OCI-M2 (cell line): ENCODE results near the gene ARL8B.
"Not testable (repeated sequence)": the region's sequence is repeated elsewhere in the genome, so short reads cannot be mapped to it uniquely, and the experiment has no call there.

ENCODE experiments used
- DNase-seq: peaks from one replicate; lab custom pipeline; 2025; ENCODE audit not compliant: unreplicated experiment; lab: John Stamatoyannopoulos, UW

Gene ARL8B

GRCh38 chr3:5144316-5144994, 22.4 kb downstream of the ARL8B start:
- DNase-seq = no peak

- no peak for DNase-seq
These were observed 23.0 kb downstream of the ARL8B start for GRCh38 chr3:5145120-5145519.

GRCh38 chr3:5147152-5147551, 25.1 kb downstream of the ARL8B start:
- DNase-seq = not testable (repeated sequence)

- no peak for DNase-seq
These were observed 27.3 kb downstream of the ARL8B start for GRCh38 chr3:5149306-5149880.

- DNase-seq = no peak
These were observed 29.5 kb downstream of the ARL8B start for GRCh38 chr3:5151586-5151985.

GRCh38 chr3:5153074-5153473, 31.0 kb downstream of the ARL8B start:
- DNase-seq = no peak

GRCh38 chr3:5155241-5155640, 33.1 kb downstream of the ARL8B start:
- no peak for DNase-seq

- no peak for DNase-seq
These were observed 38.2 kb downstream of the ARL8B start for GRCh38 chr3:5160321-5160720.

GRCh38 chr3:5160940-5161858, 39.1 kb downstream of the ARL8B start:
- no peak for DNase-seq

- no peak for DNase-seq
These were observed 40.0 kb downstream of the ARL8B start for GRCh38 chr3:5162102-5162501.

GRCh38 chr3:5165698-5166097, 43.6 kb downstream of the ARL8B start:
- no peak for DNase-seq

- DNase-seq = no peak
These were observed 44.8 kb downstream of the ARL8B start for GRCh38 chr3:5166846-5167245.

GRCh38 chr3:5168110-5168509, 46.0 kb downstream of the ARL8B start:
- DNase-seq = no peak

- DNase-seq = no peak
These were observed 47.7 kb downstream of the ARL8B start for GRCh38 chr3:5169807-5170206.

- no peak for DNase-seq
These were observed 48.9 kb downstream of the ARL8B start for GRCh38 chr3:5170975-5171374.

- DNase-seq = no peak
These were observed 49.9 kb downstream of the ARL8B start for GRCh38 chr3:5172018-5172417.

GRCh38 chr3:5179036-5179435, 56.9 kb downstream of the ARL8B start:
- DNase-seq = not testable (repeated sequence)

GRCh38 chr3:5181469-5182141, 59.5 kb downstream of the ARL8B start:
- no peak for DNase-seq

GRCh38 chr3:5183714-5184113, 61.6 kb downstream of the ARL8B start:
- not testable (repeated sequence) for DNase-seq

- no peak for DNase-seq
These were observed 62.4 kb downstream of the ARL8B start for GRCh38 chr3:5184499-5184898.

GRCh38 chr3:5185093-5185673, 63.1 kb downstream of the ARL8B start:
- no peak for DNase-seq
